Ovary (tissue), 9 donors: ENCODE measurements around the gene RFESD. TPM values are rescaled to one million over a fixed set of nuclear protein-coding genes. Genes with fewer than 3 reads are reported as not detected.

ENCODE experiments used
- DNase-seq, 5 donors: peaks; one replicate each; pipeline ENCODE4 v3.0.0-alpha.2; 2019 to 2020
- H3K27ac ChIP-seq, 2 donors: fragments of 200-600 bp; one replicate each; pipeline versions ENCODE4 v1.5.1 to v1.8.0; 2019 to 2022
- H3K27me3 ChIP-seq: fragments of 200-600 bp; one replicate; pipeline ENCODE4 v1.8.0; 2022
- H3K36me3 ChIP-seq: fragments of 200-600 bp; sonication (generic); one replicate; pipeline ENCODE4 v1.5.1; 2019
- H3K4me1 ChIP-seq: one replicate; pipeline ENCODE4 v1.8.1; 2013; ENCODE audit warnings: mild to moderate bottlenecking, moderate library complexity; ENCODE audit not compliant: insufficient read depth
- H3K4me3 ChIP-seq: fragments of 200-600 bp; sonication (generic); one replicate; pipeline ENCODE4 v1.5.1; 2017
- H3K9me3 ChIP-seq, 2 donors: fragments of 200-600 bp in 1 of 2; sonication (generic) in 1 of 2; one replicate each; pipeline versions ENCODE4 v1.5.1 to v1.8.1; 2013 to 2019; ENCODE audit warnings: mild to moderate bottlenecking in 1 of 2, moderate library complexity in 1 of 2
- CTCF ChIP-seq, 3 donors: fragments of 450-650 bp in 2 of 3; fragments of 200-600 bp in 1 of 3; IDR thresholded peaks; one replicate each; pipeline versions ENCODE4 v1.5.1 to v1.8.0; 2016 to 2022; ENCODE audit warnings: antibody characterized with exemption in 3 of 3, mild to moderate bottlenecking in 1 of 3
- EP300 ChIP-seq: sonication (generic); formaldehyde crosslinking; IDR thresholded peaks from one replicate; pipeline ENCODE4 v1.6.1; 2017; ENCODE audit warnings: antibody characterized with exemption
- POLR2A ChIP-seq: fragments of 450-650 bp; IDR thresholded peaks from one replicate; pipeline ENCODE4 v1.6.1; 2017; ENCODE audit warnings: antibody characterized with exemption, mild to moderate bottlenecking, moderate library complexity
- WGBS, 3 donors: extraction: QIAGEN DNeasy Blood & Tissue Kit in 1 of 3; methylation state at CpG; one replicate each; pipeline versions ENCODE4 v1.1.5 to v1.1.7; 2013 to 2017; 5-methylcytosine and 5-hydroxymethylcytosine counted together
- intact Hi-C, 4 donors: fragments of 100-400 bp; cut with DNase I; formaldehyde crosslinking; loops; one replicate each; pipeline versions ENCODE4 v1.11.0 to v1.15.1; 2022 to 2023
- polyA plus RNA-seq, 2 donors: library from polyadenylated mRNA; stranded (reverse); fragments of 200-250 nt in 1 of 2; fragments of 350-450 nt in 1 of 2; fragmentation: Illumina TruSeq in 1 of 2; extraction: RNeasy Lipid Tissue Mini Kit (QIAGEN cat#74804) in 1 of 2; gene quantifications; one replicate each; pipeline ENCODE4 v1.2.3, GENCODE V29; 2013 to 2014
- total RNA-seq, 7 donors: library from RNA; depleted of rRNA in 2 of 7; stranded (reverse); fragments of >200 nt in 2 of 7; fragmentation: NEBNext Ultra II Directional in 3 of 7; extraction: Animal tissue kit (Norgen Biotek cat#: 25700) in 3 of 7; gene quantifications; one replicate each; pipeline versions ENCODE4 v1.1.0 to v1.2.4, GENCODE V29; 2016 to 2023
- donor health status: DM: no; HTN: no; CAD: no; lungs with moderate emphysema.
- donor health status: DM: no; HTN: no; CAD: no.
- donor health status: Bipolar disorder and iron deficiency.
- donor health status: DM: yes; HTN: yes; CAD: no.
- donor health status: DM: no; HTN: no; CAD: no.
- donor health status: DM: yes; HTN: yes; CAD: no.

RFESD gene
- total and polyA plus RNA-seq, 9 donors = 1.1 to 5.0 (median 3.2) TPM

GRCh38 chr5:95660060-95660459 lies 13.5 kb downstream of the RFESD start:
- Histone ChIP-seq H3K36me3 (no peaks in the 10 kb centered on the region), H3K4me1 (no peaks in the 10 kb centered on the region), H3K27ac (no peak overlapping the region), H3K4me3 (no peak overlapping the region), H3K27me3 (no peaks in the 10 kb centered on the region), H3K9me3 (no peaks in the 10 kb centered on the region)
- intact Hi-C loops = loop anchor here in 1 of 4 donors (10.0 kb wide), 1 partner anchor 75 kb away; the partner anchor contains the start of gene RHOBTB3
- TF ChIP-seq CTCF (IDR thresholded peaks at IDR 0.05) (no peak), EP300 (no peak), POLR2A (no peak)
- DNase-seq = no peak
- 94 to 98% (median 96%) methylated on average over 2 of the region's 2 CpGs for WGBS, 3 donors

DNA sequence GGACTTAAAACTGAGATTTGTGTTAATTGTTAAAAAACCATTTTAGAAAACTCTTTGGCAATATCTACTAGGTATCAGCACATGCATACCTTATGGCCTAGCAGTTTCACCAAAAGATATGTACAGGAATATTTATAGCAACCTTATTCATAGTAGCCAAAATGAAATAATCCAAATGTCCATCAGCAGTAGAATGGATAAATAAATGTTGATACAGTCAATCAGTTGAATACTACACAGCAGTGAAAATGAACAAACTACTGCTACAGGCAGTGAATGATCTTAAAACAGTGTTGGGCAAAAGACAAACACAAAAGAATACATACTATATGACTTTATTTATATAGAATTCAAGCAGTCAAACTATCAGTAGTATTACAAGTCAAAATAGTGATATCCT lies 16.4 kb downstream of the RFESD start:
- H3K4me3 ChIP-seq = no peak overlapping the region
- DNase-seq = no peak
- no peaks in the 10 kb centered on the region for H3K27me3 ChIP-seq
- H3K36me3 ChIP-seq = no peaks in the 10 kb centered on the region
- intact Hi-C loops = loop anchor here in 1 of 4 donors (10.0 kb wide), 1 partner anchor 72 kb away; the partner anchor contains the start of gene RHOBTB3
- H3K27ac ChIP-seq = no peak overlapping the region
- TF ChIP-seq POLR2A = no peak
- H3K4me1 ChIP-seq = no peaks in the 10 kb centered on the region
- H3K9me3 ChIP-seq = no peaks in the 10 kb centered on the region

- peak in 2 of 5 donors; percentile 38 to 53 for DNase-seq
- no peak overlapping the region for H3K4me3 ChIP-seq
- intact Hi-C loops = loop anchor here in 1 of 4 donors (10.0 kb wide), 1 partner anchor 71 kb away; the partner anchor contains the start of gene RHOBTB3
- no peaks in the 10 kb centered on the region for H3K4me1 ChIP-seq
- TF ChIP-seq EP300 = no peak
- peak; percentile 71 to 96 (median 88) for TF ChIP-seq CTCF (IDR thresholded peaks at IDR 0.05)
- no peak for TF ChIP-seq POLR2A
- 1 to 6% (median 2%) methylated on average over 3 of the region's 3 CpGs for WGBS, 3 donors
- H3K36me3 ChIP-seq = no peaks in the 10 kb centered on the region
- no peaks in the 10 kb centered on the region for H3K9me3 ChIP-seq
- H3K27ac ChIP-seq = peak overlapping the region in 1 of 2 donors; percentile 16
- H3K27me3 ChIP-seq = no peaks in the 10 kb centered on the region
Observed at GRCh38 chr5:95664204-95664786, 17.7 kb downstream of the RFESD start.

GRCh38 chr5:95667061-95667618 lies 20.6 kb downstream of the RFESD start:
- Histone ChIP-seq H3K27me3 (no peaks in the 10 kb centered on the region), H3K27ac (no peak overlapping the region), H3K9me3 (no peaks in the 10 kb centered on the region), H3K4me1 (peaks cover 11% of the 10 kb centered on the region), H3K4me3 (no peak overlapping the region), H3K36me3 (no peaks in the 10 kb centered on the region)
- DNase-seq = no peak
- 38 to 60% (median 43%) methylated on average over 4 of the region's 4 CpGs for WGBS, 3 donors
- intact Hi-C loops = loop anchor here in 3 of 4 donors (5.0 to 10.0 kb wide), 3 partner anchors 65 to 180 kb away; partner anchors contain the start of gene RHOBTB3 (in 2 of the 3)
- TF ChIP-seq POLR2A (no peak), CTCF (IDR thresholded peaks at IDR 0.05) (no peak), EP300 (no peak)

GRCh38 chr5:95667678-95668077 lies 21.1 kb downstream of the RFESD start:
- peaks cover 11% of the 10 kb centered on the region for H3K4me1 ChIP-seq
- no peak overlapping the region for H3K4me3 ChIP-seq
- no peaks in the 10 kb centered on the region for H3K36me3 ChIP-seq
- DNase-seq = no peak
- H3K27me3 ChIP-seq = no peaks in the 10 kb centered on the region
- intact Hi-C loops = loop anchor here in 3 of 4 donors (5.0 to 10.0 kb wide), 3 partner anchors 65 to 180 kb away; partner anchors contain the start of gene RHOBTB3 (in 2 of the 3)
- TF ChIP-seq EP300 (no peak), CTCF (IDR thresholded peaks at IDR 0.05) (no peak), POLR2A (no peak)
- H3K9me3 ChIP-seq = no peaks in the 10 kb centered on the region
- no peak overlapping the region for H3K27ac ChIP-seq
